ENCODE data around the gene PPTC7.
"Not testable (repeated sequence)": the region's sequence is repeated elsewhere in the genome, so short reads cannot be mapped to it uniquely, and the experiment has no call there.

The PPTC7 gene

GRCh38 chr12:110531741-110532333 is 51.3 kb downstream of the PPTC7 start:
- no peak for DNase-seq

- no peak for DNase-seq
Observed at GRCh38 chr12:110530511-110530910, 52.6 kb downstream of the PPTC7 start.

DNA sequence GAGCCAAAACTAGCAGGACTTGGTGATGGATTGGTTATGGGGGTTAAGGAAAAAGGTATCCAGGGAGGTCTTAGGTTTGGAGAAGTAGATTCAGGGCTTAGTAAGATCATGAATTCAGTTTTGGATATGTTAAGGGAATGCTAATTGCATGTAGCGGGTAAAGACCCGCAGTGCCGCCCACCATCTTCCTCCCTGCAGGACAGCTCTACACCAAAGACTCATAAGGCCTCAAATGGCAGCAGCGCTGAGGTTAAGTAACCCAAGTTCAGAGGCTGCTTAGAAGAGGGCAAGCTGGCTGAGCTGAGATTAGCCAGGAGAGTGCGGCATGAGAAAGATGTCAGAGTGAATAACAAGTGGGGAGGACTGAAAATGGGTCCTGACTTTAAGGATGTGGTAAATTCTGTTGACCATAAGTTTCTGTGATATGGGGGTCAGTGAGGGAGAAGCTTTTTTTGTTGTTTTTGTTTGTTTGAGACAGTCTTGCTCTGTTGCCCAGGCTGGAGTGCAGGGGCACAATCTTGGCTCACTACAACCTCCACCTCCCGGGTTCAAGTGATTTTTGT is 54.8 kb downstream of the PPTC7 start:
- no peak for DNase-seq

DNA sequence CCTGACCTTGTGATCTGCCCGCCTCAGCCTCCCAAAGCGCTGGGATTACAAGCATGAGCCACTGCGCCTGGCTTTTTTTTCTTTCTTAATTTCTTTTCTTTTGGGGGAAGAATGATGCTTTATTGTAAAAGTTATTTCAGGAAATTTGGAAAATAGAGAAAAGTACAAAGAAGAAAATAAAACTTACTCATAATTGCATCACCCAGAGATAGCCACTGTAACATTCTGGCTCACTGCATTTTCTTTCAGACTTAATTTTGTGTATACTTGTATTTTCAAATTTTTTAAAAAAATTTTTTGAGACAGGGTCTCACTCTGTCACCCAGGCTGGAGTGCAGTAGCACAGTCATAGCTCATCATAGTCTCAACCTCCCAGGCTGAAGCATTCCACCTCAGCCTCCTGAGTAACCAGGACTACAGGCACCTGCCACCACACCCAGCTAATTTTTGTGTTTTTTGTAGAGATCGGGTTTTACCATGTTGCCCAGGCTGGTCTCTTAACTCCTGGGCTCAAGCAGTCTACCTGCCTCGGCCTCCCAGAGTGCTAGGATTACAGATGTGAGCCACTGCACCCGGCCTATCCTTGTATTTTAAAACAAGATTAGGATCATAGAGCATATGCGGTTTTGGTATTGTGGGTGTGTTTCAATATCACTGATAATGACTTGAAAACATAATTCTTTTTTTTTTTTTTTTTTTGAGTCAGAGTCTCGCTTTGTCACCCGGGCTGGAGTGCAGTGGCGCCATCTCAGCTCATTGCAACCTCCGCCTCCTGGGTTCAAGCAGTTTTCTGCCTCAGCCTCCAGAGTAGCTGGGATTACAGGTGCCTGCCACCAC is 62.0 kb downstream of the PPTC7 start:
- not testable (repeated sequence) for DNase-seq

DNA sequence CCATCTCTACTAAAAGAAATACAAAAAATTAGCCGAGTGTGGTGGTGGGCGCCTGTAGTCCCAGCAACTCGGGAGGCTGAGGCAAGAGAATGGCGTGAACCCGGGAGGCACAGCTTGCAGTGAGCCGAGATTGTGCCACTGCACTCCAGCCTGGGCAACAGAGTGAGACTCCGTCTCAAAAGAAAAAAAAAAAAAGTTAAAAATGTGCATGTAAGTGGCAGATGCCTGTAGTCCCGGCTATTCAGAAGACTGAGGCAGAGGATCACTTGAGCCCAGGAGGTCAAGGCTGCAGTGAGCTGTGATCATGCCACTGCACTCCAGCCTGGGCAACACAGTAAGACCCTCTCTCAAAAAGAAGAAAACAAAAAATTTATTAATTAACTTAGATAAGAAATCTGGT is 65.1 kb downstream of the PPTC7 start:
- DNase-seq: not testable (repeated sequence)

DNA sequence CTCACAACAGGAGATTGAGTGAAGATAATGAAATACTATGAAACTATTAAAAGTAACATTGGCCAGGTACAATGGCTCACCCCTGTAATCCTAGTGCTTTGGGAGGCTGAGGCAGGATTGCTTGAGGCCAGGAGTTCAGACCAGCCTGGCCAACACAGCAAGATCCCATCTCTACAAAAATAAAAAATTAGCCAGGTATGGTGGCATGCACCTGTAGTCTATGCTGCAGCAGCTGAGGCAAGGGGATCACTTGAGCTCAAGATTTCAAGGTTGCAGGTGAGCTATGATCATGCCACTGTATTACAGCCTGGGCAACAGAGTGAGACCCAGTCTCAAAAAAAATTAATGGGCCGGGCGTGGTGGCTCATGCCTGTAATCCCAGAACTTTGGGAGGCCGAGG is 66.1 kb downstream of the PPTC7 start:
- no peak for DNase-seq

DNA sequence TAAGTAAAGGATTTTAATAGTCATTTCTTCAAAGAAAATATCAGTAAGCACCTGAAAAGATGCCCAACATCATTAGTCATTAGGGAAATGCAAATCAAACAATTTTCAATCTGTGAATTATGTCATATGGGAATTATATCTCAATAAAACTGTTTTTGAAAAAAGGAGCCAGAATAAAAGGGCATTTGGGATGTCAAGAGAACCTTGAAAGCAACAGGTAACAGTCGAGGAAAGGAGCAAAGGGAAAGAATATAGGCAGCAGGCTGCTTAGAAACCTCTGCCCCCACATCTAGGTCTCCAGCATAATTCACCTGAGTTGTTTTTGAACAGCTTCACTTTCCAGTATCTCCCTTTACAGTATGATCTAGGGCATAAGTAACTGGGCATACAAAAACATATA is 68.8 kb downstream of the PPTC7 start:
- no peak for DNase-seq

GRCh38 chr12:110513842-110514241 is 69.3 kb downstream of the PPTC7 start:
- no peak for DNase-seq

- DNase-seq: no peak
Observed at GRCh38 chr12:110508071-110508586, 75.0 kb downstream of the PPTC7 start.

DNA sequence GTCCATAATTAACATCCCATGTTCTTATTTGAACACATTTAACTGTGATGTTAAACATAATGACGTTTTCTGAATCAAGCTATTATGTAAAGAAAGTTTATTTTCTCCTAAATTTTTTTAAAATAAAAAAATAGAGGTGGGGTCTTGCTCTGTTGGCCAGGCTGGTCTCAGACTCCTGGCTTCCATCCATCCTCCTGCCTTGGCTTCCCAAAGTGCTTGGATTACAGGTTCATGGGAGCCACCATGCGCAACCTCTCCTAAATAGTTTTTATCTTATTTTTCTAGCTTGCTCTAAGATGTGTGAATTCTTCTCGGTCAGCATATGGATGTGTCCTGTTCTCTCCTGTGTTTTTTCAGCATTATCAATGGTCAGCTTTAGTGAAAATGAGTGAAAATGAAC is 77.8 kb downstream of the PPTC7 start:
- DNase-seq: no peak

- DNase-seq: no peak
Observed at GRCh38 chr12:110503432-110503831, 79.7 kb downstream of the PPTC7 start.

GRCh38 chr12:110501752-110502738 is 81.1 kb downstream of the PPTC7 start, which contains the start of the genes RAD9B and VPS29:
TSS of gene RAD9B (plus strand) at chr12:110502331. CDS start at chr12:110502338, 7 bp downstream.
TSS of gene VPS29 (minus strand) at chr12:110502111. CDS start at chr12:110502051, 60 bp downstream.
- peak; percentile 99 for DNase-seq

- DNase-seq: no peak
Observed at GRCh38 chr12:110501399-110501751, 81.7 kb downstream of the PPTC7 start.

GRCh38 chr12:110498984-110499706 is 84.0 kb downstream of the PPTC7 start:
- DNase-seq: no peak
